ENCODE measurements around the gene TREX2. TPM values are rescaled to one million over a fixed set of nuclear protein-coding genes. Genes with fewer than 3 reads are reported as not detected.

The TREX2 gene
- total RNA-seq, 1 donor from 2014 or later: 1.5 TPM

GRCh38 chrX:153457136-153457825 lies 11.4 kb upstream of the TREX2 start:
- DNase-seq (ENCODE audit: low read depth): peak; percentile 81

DNA sequence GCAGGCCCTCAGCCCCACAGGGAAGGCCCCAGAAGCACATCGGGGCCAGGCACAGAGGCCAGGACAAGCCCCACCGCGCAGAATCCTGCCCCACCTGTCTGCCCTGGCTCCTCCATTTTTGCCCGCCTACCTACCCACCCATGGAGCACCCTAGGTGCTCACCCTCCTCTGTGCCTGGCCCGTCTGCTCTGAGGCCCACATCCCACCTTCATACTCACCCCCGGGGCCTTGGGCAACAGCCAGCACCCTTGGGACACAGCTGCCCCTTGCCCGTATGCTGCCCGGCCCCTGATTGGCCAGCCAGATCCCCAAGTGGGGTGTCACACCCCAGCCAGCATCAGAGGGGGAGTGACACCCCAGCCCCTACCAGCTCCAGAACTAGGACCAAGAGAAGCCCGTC lies 10.8 kb upstream of the TREX2 start:
- no peak for DNase-seq (ENCODE audit: low read depth)

DNA sequence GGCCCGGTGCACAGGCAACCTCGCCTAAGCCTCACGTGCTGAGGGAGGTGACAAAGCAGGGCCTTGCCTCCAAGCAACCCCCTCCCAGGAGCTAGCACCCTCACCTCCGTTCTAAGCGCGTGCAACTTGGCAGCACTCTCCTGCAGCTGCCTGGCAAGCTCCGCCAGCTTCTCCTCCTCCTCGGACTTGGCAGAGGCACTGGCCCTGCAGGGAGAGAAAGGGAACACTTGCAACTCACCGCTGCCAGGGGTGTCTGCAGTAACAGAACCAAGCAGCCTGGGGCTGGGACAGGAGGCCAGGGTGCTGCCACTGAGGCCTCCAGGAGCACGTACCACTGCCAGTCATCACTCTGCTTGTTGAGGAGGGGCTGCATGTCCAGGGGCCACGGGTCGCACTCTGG lies 10.3 kb upstream of the TREX2 start:
- no peak for DNase-seq (ENCODE audit: low read depth)

- DNase-seq (ENCODE audit: low read depth): no peak
Measured at GRCh38 chrX:153455571-153455970, 9.7 kb upstream of the TREX2 start.

DNA sequence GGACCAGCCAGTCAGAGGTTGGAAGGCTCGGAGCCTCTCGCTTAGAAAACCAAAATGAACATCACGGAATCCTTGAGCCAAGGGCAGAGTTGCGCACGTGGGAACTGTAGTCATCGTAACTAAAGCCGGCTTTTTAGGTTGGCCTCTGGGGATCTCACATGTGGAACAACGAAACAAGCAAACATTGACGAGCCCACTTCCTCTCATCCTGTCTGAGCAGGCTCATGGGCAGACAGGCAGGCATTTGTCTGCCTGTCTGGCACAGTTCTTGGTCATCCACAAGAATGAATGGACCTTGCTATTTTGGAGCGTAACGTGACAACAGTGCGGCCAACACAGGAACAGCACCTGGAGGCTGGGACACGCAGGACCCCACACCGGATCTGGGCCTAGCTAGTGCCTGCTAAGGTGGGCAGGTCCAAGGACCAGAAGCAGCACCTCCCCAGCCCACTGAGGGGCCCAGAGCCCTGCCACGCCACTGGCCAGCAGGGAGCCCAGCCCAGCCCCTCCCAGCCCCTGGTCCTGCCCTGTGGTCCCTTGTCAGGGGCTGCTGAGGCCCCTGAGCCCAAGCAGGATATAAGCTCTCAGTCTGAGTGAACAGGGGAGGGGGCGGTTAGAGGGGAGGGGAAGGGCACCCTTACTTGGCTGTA lies 9.2 kb upstream of the TREX2 start:
- no peak for DNase-seq (ENCODE audit: low read depth)

DNA sequence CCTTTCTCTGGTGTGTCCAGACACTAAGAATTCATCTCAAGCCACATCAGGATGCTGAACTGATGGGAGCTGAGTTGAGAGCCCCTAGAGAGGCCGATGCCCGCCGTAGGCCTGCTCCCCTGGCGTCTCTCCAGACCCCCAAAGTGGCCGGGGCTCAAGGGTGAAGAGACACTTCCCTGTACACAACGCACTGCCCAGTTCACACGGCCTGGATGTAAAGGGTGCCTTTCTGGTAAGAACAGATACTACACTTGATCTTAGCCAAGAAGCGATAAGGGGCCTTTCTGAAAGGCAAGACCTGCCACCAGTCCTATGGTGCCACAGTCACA lies 5.1 kb upstream of the TREX2 start:
- no peak for DNase-seq (ENCODE audit: low read depth)

- no peak for DNase-seq (ENCODE audit: low read depth)
Measured at GRCh38 chrX:153450114-153450948, 4.5 kb upstream of the TREX2 start.

DNA sequence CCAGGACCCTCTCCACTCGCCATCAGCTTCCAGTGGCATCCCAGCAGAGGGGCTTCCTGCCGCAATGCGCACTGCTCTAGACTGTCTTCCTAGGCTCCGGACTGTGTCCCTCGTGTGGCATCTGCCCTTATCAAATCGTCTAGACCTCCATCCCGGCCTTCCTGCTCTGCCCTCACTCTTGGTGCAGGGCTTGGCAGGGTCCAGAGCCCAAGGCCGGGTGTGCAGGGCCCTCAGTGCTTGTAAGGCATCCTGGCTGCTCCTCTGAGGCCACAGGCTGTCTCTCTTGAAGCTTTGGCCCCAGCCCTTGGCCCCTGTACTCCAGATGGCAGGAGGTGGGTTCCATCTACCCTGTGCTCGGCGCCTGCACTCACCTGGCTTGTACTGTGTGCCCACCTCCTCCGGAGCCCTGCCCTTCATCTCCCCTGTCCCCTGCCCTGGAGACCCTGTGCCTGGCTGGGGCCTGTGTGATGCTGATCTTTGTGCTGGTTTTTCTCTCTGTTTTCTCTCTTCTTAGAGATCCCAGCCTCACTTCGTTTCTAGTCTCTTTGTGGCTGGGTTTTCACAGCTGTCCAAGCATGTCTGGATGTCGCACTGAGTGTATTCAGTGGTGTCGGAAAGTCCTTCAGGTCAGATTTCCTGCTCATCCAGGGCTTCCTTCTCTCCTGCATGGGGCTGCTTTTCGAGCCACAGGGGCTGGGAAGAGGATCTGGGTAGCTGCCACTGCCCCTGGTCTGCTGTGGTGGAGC lies 3.7 kb upstream of the TREX2 start:
- peak; percentile 56 for DNase-seq (ENCODE audit: low read depth)

DNA sequence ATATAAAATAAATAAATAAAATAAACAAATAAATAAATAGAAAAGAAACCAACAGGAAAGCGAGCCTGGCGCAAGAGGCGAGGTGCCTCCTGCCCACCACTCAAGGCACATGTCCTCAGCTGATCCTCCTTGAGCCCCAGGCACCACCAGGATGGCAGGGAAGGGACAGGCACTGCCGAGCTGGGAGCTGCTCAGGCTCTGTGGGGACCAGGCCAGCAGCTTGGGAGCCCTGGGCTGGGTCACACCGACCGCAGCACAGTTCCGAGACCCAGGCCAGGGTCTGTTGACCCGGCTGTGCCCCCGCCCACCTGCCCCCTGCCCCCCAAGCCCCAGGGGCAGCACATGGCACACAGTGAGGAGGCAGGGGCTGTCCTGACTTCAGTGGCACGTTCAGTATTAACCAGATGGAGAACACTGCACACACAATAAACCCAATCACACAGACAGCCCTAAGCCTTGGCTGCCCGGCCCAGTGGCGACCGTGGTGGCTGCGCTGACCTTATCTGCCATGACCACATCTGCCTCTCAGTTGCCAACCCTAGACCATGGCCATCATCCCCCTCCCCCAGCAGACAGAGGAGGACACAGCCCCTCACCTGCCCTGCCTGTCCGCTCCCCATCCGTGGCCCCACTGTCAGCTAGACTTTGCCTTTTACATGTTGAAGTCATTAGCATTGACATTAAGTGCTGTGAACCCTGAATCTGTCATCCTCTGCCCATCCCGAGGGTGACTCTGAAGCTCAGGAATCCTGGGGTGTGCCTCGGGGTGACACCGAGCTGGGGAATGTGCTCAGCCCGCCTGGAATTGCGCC lies 2.9 kb upstream of the TREX2 start:
- no peak for DNase-seq (ENCODE audit: low read depth)

- no peak for DNase-seq (ENCODE audit: low read depth)
Measured at GRCh38 chrX:153447581-153447960, 1.7 kb upstream of the TREX2 start.

DNA sequence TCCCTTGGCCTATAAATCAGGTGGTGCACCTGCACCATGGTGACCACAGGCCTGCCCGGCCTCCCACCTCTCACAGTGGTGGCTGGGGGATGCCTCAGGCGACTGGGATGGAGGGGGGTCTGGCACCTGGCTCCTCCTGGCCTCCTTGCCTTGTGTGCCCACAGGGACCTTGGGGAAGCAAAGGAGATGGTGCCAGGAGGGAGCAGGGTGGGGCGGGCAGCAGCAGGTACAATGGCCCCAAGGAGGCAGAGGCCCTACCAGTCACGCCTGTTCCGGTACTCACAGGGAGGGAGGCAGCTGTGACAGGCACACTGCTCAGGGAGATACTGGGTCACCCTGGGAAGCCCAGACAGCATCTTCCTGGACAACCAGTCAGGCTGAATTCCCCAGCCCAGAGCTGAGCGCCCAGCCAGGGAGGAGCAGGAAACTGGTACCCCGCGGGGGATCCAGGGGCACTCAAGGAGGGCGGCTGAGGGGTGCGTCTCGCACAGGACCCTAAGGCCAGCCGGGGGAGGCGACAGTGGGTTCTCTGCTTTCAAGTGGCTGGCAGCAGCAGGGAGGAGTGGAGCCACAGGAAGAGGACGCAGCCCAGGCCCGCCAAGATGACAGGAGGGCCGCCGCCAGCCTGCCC lies 1.2 kb upstream of the TREX2 start:
- no peak for DNase-seq (ENCODE audit: low read depth)

GRCh38 chrX:153446636-153446936 lies 730 bp upstream of the TREX2 start:
- no peak for DNase-seq (ENCODE audit: low read depth)

- no peak for DNase-seq (ENCODE audit: low read depth)
Measured at GRCh38 chrX:153445106-153445855, 575 bp downstream of the TREX2 start.

- DNase-seq (ENCODE audit: low read depth): no peak
Measured at GRCh38 chrX:153444333-153445011, 1.4 kb downstream of the TREX2 start.

GRCh38 chrX:153443476-153444332 lies 2.2 kb downstream of the TREX2 start:
- DNase-seq (ENCODE audit: low read depth): no peak

GRCh38 chrX:153442463-153442862 lies 3.4 kb downstream of the TREX2 start:
- DNase-seq (ENCODE audit: low read depth): no peak

DNA sequence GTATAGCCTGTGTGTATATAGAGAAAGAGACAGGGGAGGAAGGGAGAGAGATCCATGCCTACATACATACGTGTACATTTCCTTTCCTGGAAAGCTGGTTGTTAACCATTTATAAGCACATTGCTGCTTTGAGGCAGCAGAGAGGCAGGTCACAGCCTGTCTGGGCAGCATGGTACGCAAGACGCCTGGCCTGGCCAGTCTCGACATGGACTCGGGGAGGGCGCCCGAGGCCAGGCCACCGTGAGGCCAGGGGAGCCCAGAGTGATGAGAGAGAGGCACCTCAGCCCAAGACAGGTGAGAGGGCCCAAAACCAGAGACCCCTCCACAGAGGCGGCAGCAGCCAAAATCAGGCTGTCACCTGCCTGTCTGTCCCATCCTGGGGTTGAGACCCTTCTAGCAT lies 3.9 kb downstream of the TREX2 start:
- DNase-seq (ENCODE audit: low read depth): no peak

GRCh38 chrX:153441296-153441695 lies 4.6 kb downstream of the TREX2 start:
- DNase-seq (ENCODE audit: low read depth): no peak

All from myocyte (in vitro differentiated cells).